Measurements from ENCODE around the gene KCNJ13. TPM values are rescaled to one million over a fixed set of nuclear protein-coding genes. Genes with fewer than 3 reads are reported as not detected.

KCNJ13 gene
- total and polyA plus RNA-seq, 8 donors, result 0.37 TPM; not detected in 7

- no peaks in the 10 kb centered on the region for H3K9me3 ChIP-seq
- no peak for ATAC-seq
- H3K27me3 ChIP-seq, result no peaks in the 10 kb centered on the region
- WGBS, 2 donors, result 89 to 94% methylated on average over 1 of the region's 1 CpG
- no peak for FAIRE-seq
- H3K36me3 ChIP-seq, result peaks cover 0 to 61% (median 28%) of the 10 kb centered on the region in 3 donors
- H3K27ac ChIP-seq, result no peak overlapping the region
- no peak for DNase-seq
- H3K4me3 ChIP-seq, result no peak overlapping the region
- intact Hi-C loops (cut with DNase I), result no loop called here
- TF ChIP-seq CTCF (IDR thresholded peaks at IDR 0.05), result no peak
- H3K4me1 ChIP-seq, result no peaks in the 10 kb centered on the region
Measured at GRCh38 chr2:232794981-232795380, 18.6 kb upstream of the KCNJ13 start.

GRCh38 chr2:232793271-232793670 is 16.9 kb upstream of the KCNJ13 start:
- ATAC-seq, result no peak
- no peaks in the 10 kb centered on the region for H3K27me3 ChIP-seq
- WGBS, 2 donors, result 84 to 96% methylated on average over 4 of the region's 4 CpGs
- intact Hi-C loops (cut with DNase I), result no loop called here
- FAIRE-seq, result no peak
- no peak overlapping the region for H3K4me3 ChIP-seq
- H3K36me3 ChIP-seq, result peaks cover 0 to 61% (median 28%) of the 10 kb centered on the region in 3 donors
- no peak for TF ChIP-seq CTCF (IDR thresholded peaks at IDR 0.05)
- no peak for DNase-seq
- no peaks in the 10 kb centered on the region for H3K9me3 ChIP-seq
- no peaks in the 10 kb centered on the region for H3K4me1 ChIP-seq
- H3K27ac ChIP-seq, result no peak overlapping the region

GRCh38 chr2:232791518-232791917 is 15.2 kb upstream of the KCNJ13 start:
- ATAC-seq (no peak), DNase-seq (no peak), FAIRE-seq (no peak)
- WGBS, 2 donors, result 93 to 96% methylated on average over 4 of the region's 4 CpGs
- intact Hi-C loops (cut with DNase I), result no loop called here
- H3K27me3 ChIP-seq, result no peaks in the 10 kb centered on the region
- H3K4me1 ChIP-seq, result no peaks in the 10 kb centered on the region
- no peak overlapping the region for H3K4me3 ChIP-seq
- peaks cover 0 to 58% (median 22%) of the 10 kb centered on the region in 3 donors for H3K36me3 ChIP-seq
- TF ChIP-seq CTCF (IDR thresholded peaks at IDR 0.05), result no peak
- H3K27ac ChIP-seq, result no peak overlapping the region
- no peaks in the 10 kb centered on the region for H3K9me3 ChIP-seq

- H3K36me3 ChIP-seq, result peaks cover 0 to 35% (median 17%) of the 10 kb centered on the region in 3 donors
- no peaks in the 10 kb centered on the region for H3K27me3 ChIP-seq
- FAIRE-seq (peak; percentile 23), ATAC-seq (no peak), DNase-seq (no peak)
- 50 to 59% methylated on average over 4 of the region's 4 CpGs for WGBS, 2 donors
- H3K4me1 ChIP-seq, result no peaks in the 10 kb centered on the region
- no peak for TF ChIP-seq CTCF (IDR thresholded peaks at IDR 0.05)
- H3K4me3 ChIP-seq, result no peak overlapping the region
- intact Hi-C loops (cut with DNase I), result no loop called here
- H3K9me3 ChIP-seq, result no peaks in the 10 kb centered on the region
- no peak overlapping the region for H3K27ac ChIP-seq
Measured at GRCh38 chr2:232789082-232789481, 12.7 kb upstream of the KCNJ13 start.

GRCh38 chr2:232787806-232788205 is 11.4 kb upstream of the KCNJ13 start:
- DNase-seq (no peak), FAIRE-seq (no peak), ATAC-seq (no peak)
- intact Hi-C loops (cut with DNase I), result no loop called here
- Histone ChIP-seq H3K36me3 (peaks cover 0 to 23% (median 17%) of the 10 kb centered on the region in 3 donors), H3K4me3 (no peak overlapping the region), H3K27me3 (no peaks in the 10 kb centered on the region), H3K9me3 (no peaks in the 10 kb centered on the region), H3K27ac (no peak overlapping the region), H3K4me1 (no peaks in the 10 kb centered on the region)
- no peak for TF ChIP-seq CTCF (IDR thresholded peaks at IDR 0.05)

Data from pancreas (tissue), 10 donors.